Subcutaneous adipose tissue (tissue), 4 donors: ENCODE measurements around the gene MAML3. TPM values are rescaled to one million over a fixed set of nuclear protein-coding genes. Genes with fewer than 3 reads are reported as not detected.

Experiments
- total RNA-seq, 4 donors: library from RNA; depleted of rRNA; stranded (reverse); fragments of >200 nt; gene quantifications; one replicate each; pipeline ENCODE4 v1.1.0, GENCODE V29; 2016
- TF ChIP-seq, protein P1 (sequence below): fragments of 450-650 bp; IDR thresholded peaks from one replicate; pipeline ENCODE4 v1.5.1; 2016; ENCODE audit warnings: low read depth, mild to moderate bottlenecking, control low read depth, antibody characterized with exemption, moderate library complexity

Gene MAML3
- total RNA-seq, 4 donors from 2014 or later, result 3.5 to 11.1 (median 9.1) TPM

DNA sequence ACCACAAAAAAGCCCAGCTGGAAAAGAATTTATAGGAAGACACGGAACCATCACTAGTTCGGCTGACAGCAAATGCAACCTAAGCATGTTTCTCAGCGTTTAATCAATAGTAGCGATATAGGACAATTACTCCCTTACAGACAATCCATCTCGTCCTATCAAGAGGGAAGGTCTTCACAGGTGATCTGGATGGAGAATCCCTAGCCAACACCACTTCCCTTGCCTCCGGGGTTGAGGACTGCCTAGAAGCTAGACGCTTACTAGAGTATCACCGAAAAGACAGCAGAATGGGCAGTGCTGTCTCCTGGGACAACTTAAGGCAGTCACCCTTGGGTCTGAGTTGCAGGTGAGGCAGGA is 32.1 kb upstream of the MAML3 start:
- TF ChIP-seq, protein P1, sequence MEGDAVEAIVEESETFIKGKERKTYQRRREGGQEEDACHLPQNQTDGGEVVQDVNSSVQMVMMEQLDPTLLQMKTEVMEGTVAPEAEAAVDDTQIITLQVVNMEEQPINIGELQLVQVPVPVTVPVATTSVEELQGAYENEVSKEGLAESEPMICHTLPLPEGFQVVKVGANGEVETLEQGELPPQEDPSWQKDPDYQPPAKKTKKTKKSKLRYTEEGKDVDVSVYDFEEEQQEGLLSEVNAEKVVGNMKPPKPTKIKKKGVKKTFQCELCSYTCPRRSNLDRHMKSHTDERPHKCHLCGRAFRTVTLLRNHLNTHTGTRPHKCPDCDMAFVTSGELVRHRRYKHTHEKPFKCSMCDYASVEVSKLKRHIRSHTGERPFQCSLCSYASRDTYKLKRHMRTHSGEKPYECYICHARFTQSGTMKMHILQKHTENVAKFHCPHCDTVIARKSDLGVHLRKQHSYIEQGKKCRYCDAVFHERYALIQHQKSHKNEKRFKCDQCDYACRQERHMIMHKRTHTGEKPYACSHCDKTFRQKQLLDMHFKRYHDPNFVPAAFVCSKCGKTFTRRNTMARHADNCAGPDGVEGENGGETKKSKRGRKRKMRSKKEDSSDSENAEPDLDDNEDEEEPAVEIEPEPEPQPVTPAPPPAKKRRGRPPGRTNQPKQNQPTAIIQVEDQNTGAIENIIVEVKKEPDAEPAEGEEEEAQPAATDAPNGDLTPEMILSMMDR, result no peak

DNA sequence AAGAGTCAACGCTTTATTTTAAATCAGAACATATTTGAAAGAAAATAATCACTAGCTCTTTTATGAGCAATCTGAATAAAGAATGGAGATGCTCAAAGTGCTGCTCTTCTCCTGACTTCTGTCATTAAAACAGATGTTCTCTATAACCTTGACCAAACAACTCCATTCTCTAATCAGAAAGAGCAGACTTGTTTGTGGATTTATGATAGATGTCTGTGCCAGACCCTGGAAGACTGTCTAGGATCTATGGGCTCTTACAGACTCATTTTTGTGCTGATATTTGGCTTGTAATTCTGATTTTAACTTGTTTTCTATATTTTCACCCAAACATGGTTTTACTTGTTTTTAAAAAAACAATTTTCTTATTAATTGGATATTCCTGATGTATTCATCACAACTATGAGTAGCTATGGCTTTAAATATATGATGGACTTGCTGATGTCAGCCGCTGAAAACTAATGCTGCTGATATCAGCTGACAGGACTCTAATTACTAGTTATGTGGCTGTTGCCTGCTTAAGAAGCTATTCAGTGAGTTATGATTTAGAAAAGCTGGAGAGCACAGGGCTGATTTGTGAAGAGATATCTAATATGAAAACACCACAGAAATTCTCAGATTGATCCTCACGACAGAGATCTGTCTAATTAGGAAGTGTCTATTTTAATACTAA is 31.6 kb upstream of the MAML3 start:
- TF ChIP-seq, protein P1, result no peak

DNA sequence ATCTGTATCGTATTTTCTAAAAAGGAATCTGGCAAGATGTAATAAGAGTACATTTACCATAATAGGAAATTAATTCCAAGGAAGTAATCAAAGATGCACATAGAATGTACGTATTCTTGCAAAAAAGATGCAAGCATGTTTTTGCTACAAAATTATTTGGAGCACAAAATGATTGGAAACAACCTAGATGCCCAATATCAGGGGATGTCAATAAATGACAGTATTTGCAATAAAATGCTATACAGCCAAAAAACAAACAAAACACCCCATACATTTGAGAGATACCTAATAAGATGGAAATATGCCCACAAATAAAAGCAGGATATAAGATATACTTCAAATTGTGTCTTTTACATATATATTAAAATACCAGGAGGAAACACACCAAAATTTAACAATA is 29.3 kb upstream of the MAML3 start:
- TF ChIP-seq, protein P1, result no peak

DNA sequence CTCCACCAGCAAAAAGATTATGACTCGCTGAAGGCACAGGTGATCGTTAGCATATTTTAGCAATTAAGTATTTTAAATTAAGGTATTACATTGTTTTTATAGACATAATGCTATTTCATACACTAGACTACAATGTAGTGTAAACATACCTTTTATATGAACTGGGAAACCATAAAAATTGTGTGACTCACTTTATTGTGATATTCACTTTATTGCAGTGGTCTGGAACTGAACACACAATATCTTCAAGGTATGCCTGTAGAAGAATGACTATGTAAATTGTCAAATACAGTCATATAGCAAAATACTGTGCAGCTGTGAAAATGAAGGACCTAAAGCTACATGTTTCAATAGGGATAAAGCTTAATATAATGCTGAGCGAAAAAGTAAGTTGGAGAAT is 26.6 kb upstream of the MAML3 start:
- TF ChIP-seq, protein P1, result no peak

DNA sequence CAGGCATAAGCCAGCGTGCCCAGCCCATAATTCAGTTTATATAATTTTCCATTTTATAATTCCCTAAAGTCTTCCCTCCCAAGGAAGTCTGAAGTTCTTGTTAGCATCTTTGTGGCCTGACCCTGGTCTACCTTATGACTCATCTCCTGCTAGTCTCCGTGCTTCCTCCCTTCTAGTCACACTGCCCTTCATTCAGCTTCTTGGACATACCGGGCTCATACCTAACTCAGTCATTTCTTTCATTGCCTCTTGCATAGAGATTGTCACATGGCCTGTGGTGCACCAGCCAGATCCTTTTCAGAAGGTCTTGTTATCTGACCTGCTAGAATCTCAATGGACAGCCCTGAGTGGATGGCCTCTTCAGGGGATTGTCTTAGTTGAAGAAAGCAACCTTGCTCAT is 22.8 kb upstream of the MAML3 start:
- TF ChIP-seq, protein P1, result no peak

DNA sequence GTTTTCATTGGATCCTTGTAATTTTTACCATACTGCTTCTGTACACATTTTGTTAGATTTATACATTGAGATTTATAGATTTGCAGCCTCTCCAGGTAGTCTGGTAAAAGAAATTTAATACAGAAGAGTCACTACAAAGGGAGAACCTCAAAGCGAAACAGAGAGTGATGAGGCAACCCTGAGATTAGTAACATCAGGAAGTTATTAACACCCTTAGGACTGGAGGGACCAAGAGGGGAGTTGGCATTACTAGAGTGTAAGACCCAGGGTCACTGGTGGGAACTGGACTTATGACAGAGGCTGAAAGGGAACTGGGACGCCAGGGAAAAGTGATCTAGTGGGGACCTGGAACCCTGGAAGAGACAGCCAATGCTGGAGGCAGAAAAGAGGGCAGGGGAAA is 20.6 kb upstream of the MAML3 start:
- TF ChIP-seq, protein P1, result no peak

DNA sequence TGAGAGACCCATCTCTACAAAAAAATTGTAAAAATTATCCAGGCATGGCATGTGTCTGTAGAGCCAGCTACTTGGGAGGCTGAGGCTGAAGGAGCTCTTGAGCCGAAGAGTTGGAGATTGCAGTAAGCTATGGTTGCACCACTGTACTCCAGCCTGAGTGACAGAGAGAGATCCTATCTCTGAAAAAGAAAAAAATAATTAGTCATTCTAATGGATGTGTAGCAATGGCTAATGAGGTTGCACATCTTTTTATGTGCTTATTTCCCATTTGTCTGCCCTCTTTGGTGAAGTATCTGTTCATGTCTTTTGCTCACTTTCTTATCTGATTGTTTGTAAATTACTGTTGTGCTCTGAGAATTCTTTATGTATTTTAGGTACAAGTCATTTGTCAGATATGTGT is 19.0 kb upstream of the MAML3 start:
- TF ChIP-seq, protein P1, result no peak
